ENCODE data around the gene DRC1. TPM values are rescaled to one million over a fixed set of nuclear protein-coding genes. Genes with fewer than 3 reads are reported as not detected.

DRC1 gene
- total RNA-seq, 2 donors from 2014 or later: 0.33 to 0.48 TPM

GRCh38 chr2:26462511-26463243 lies 61.0 kb downstream of the DRC1 start:
- 91 to 95% methylated on average over 7 to 14 of the region's 14 CpGs for WGBS, 2 experiments (ENCODE audit: insufficient coverage in 1 of 2, insufficient read length in 1 of 2)
- H3K4me1 Mint-ChIP-seq: peaks cover 10% of the 10 kb centered on the region

GRCh38 chr2:26463244-26464192 lies 61.8 kb downstream of the DRC1 start:
- Mint-ChIP-seq H3K9me3 (no peaks in the 10 kb centered on the region), H3K4me1 (peaks cover 10% of the 10 kb centered on the region), H3K36me3 (ENCODE audit: low read depth) (no peaks in the 10 kb centered on the region), H3K27me3 (ENCODE audit: insufficient read depth) (no peaks in the 10 kb centered on the region), H3K4me3 (no peak overlapping the region), H3K27ac (peak overlapping the region; percentile 74)
- peak; percentile 80 for DNase-seq
- Histone ChIP-seq H3K9ac (ENCODE audit: extremely low read depth, low read length, poor library complexity, severe bottlenecking) (peak overlapping the region; percentile 27), H3K4me3 (ENCODE audit: low read length) (no peak overlapping the region), H3K27me3 (ENCODE audit: control insufficient read depth, insufficient read depth, low read length, poor library complexity, severe bottlenecking) (no peaks in the 10 kb centered on the region), H3K9me3 (ENCODE audit: control insufficient read depth, low read length) (no peaks in the 10 kb centered on the region), H3K4me1 (ENCODE audit: control insufficient read depth, insufficient read depth, low read length) (peaks cover 3% of the 10 kb centered on the region), H3K36me3 (ENCODE audit: control insufficient read depth, insufficient read depth, low read length) (no peaks in the 10 kb centered on the region), H3K27ac (ENCODE audit: low read depth, low read length) (no peak overlapping the region)
- 91 to 94% methylated on average over 20 to 25 of the region's 25 CpGs for WGBS, 2 experiments (ENCODE audit: insufficient coverage in 1 of 2, insufficient read length in 1 of 2)
- TF ChIP-seq CTCF (conservative IDR thresholded peaks at IDR 0.05): no peak

More at GRCh38 chr2:26462511-26463243, 61.0 kb downstream of the DRC1 start:
- Histone ChIP-seq H3K36me3 (ENCODE audit: control insufficient read depth, insufficient read depth, low read length) (no peaks in the 10 kb centered on the region), H3K9me3 (ENCODE audit: control insufficient read depth, low read length) (no peaks in the 10 kb centered on the region), H3K4me3 (ENCODE audit: low read length) (no peak overlapping the region), H3K27ac (ENCODE audit: low read depth, low read length) (no peak overlapping the region), H3K27me3 (ENCODE audit: control insufficient read depth, insufficient read depth, low read length, poor library complexity, severe bottlenecking) (no peaks in the 10 kb centered on the region), H3K4me1 (ENCODE audit: control insufficient read depth, insufficient read depth, low read length) (peaks cover 3% of the 10 kb centered on the region), H3K9ac (ENCODE audit: extremely low read depth, low read length, poor library complexity, severe bottlenecking) (no peak overlapping the region)
- H3K27ac Mint-ChIP-seq: peak overlapping the region; percentile 74
- TF ChIP-seq CTCF (conservative IDR thresholded peaks at IDR 0.05): peak; percentile 90
- no peaks in the 10 kb centered on the region for H3K36me3 Mint-ChIP-seq (ENCODE audit: low read depth)
- no peaks in the 10 kb centered on the region for H3K27me3 Mint-ChIP-seq (ENCODE audit: insufficient read depth)
- H3K4me3 Mint-ChIP-seq: no peak overlapping the region
- H3K9me3 Mint-ChIP-seq: no peaks in the 10 kb centered on the region
- peak; percentile 93 for DNase-seq

GRCh38 chr2:26464390-26465265 lies 62.9 kb downstream of the DRC1 start:
- Mint-ChIP-seq H3K27me3 (ENCODE audit: insufficient read depth) (no peaks in the 10 kb centered on the region), H3K36me3 (ENCODE audit: low read depth) (no peaks in the 10 kb centered on the region), H3K9me3 (no peaks in the 10 kb centered on the region), H3K4me1 (peaks cover 10% of the 10 kb centered on the region), H3K4me3 (no peak overlapping the region), H3K27ac (peak overlapping the region; percentile 74)
- Histone ChIP-seq H3K4me1 (ENCODE audit: control insufficient read depth, insufficient read depth, low read length) (peaks cover 3% of the 10 kb centered on the region), H3K9ac (ENCODE audit: extremely low read depth, low read length, poor library complexity, severe bottlenecking) (no peak overlapping the region), H3K27ac (ENCODE audit: low read depth, low read length) (no peak overlapping the region), H3K9me3 (ENCODE audit: control insufficient read depth, low read length) (peaks cover 6% of the 10 kb centered on the region), H3K27me3 (ENCODE audit: control insufficient read depth, insufficient read depth, low read length, poor library complexity, severe bottlenecking) (no peaks in the 10 kb centered on the region), H3K4me3 (ENCODE audit: low read length) (no peak overlapping the region), H3K36me3 (ENCODE audit: control insufficient read depth, insufficient read depth, low read length) (no peaks in the 10 kb centered on the region)
- DNase-seq: peak; percentile 55
- WGBS, 2 experiments (ENCODE audit: insufficient coverage in 1 of 2, insufficient read length in 1 of 2): 93 to 96% methylated on average over 10 to 14 of the region's 14 CpGs
- no peak for TF ChIP-seq CTCF (conservative IDR thresholded peaks at IDR 0.05)

Measured in endodermal cell (in vitro differentiated cells).